Stimulated activated CD8-positive, alpha-beta memory T cell treated with anti-CD3 and anti-CD28 coated beads, Interleukin-12 subunit alpha, Interleukin-12 subunit beta, amount 100 ng/mL, for 4 hours (primary cell): Measurements from ENCODE around the gene TIMMDC1.
"Not testable (repeated sequence)": the region's sequence is repeated elsewhere in the genome, so short reads cannot be mapped to it uniquely, and the experiment has no call there.

Experiments used
- DNase-seq: peaks from one replicate; pipeline ENCODE4 v3.0.0-alpha.2; 2020; ENCODE audit warnings: low read depth

The TIMMDC1 gene

GRCh38 chr3:119510690-119511089 lies 12.3 kb downstream of the TIMMDC1 start:
- DNase-seq: no peak

- DNase-seq: no peak
Observed at GRCh38 chr3:119514637-119515036, 16.3 kb downstream of the TIMMDC1 start.

GRCh38 chr3:119517112-119517511 lies 18.8 kb downstream of the TIMMDC1 start:
- no peak for DNase-seq

- no peak for DNase-seq
Observed at GRCh38 chr3:119518026-119518425, 19.7 kb downstream of the TIMMDC1 start.

GRCh38 chr3:119524931-119525662 lies 26.8 kb downstream of the TIMMDC1 start:
- DNase-seq: no peak

- no peak for DNase-seq
Observed at GRCh38 chr3:119527714-119528113, 29.4 kb downstream of the TIMMDC1 start.

- DNase-seq: no peak
Observed at GRCh38 chr3:119529883-119530282, 31.5 kb downstream of the TIMMDC1 start.

- DNase-seq: no peak
Observed at GRCh38 chr3:119530456-119530855, 32.1 kb downstream of the TIMMDC1 start.

- DNase-seq: no peak
Observed at GRCh38 chr3:119531151-119531550, 32.8 kb downstream of the TIMMDC1 start.

GRCh38 chr3:119534296-119534695 lies 35.9 kb downstream of the TIMMDC1 start:
- no peak for DNase-seq

- no peak for DNase-seq
Observed at GRCh38 chr3:119536757-119537156, 38.4 kb downstream of the TIMMDC1 start.

GRCh38 chr3:119538772-119539171 lies 40.4 kb downstream of the TIMMDC1 start:
- DNase-seq: no peak

GRCh38 chr3:119541547-119541946 lies 43.2 kb downstream of the TIMMDC1 start:
- DNase-seq: no peak

GRCh38 chr3:119542168-119542767 lies 43.9 kb downstream of the TIMMDC1 start:
- DNase-seq: no peak

GRCh38 chr3:119543147-119543546 lies 44.8 kb downstream of the TIMMDC1 start:
- no peak for DNase-seq

GRCh38 chr3:119547227-119547626 lies 48.9 kb downstream of the TIMMDC1 start:
- DNase-seq: no peak

GRCh38 chr3:119548341-119548740 lies 50.0 kb downstream of the TIMMDC1 start:
- no peak for DNase-seq

- DNase-seq: no peak
Observed at GRCh38 chr3:119550192-119550910, 52.0 kb downstream of the TIMMDC1 start.

- DNase-seq: no peak
Observed at GRCh38 chr3:119551598-119551997, 53.3 kb downstream of the TIMMDC1 start.

GRCh38 chr3:119552928-119553327 lies 54.6 kb downstream of the TIMMDC1 start:
- DNase-seq: not testable (repeated sequence)

- DNase-seq: no peak
Observed at GRCh38 chr3:119553823-119554415, 55.6 kb downstream of the TIMMDC1 start.

GRCh38 chr3:119555309-119555735 lies 57.0 kb downstream of the TIMMDC1 start:
- DNase-seq: no peak

GRCh38 chr3:119555929-119556328 lies 57.6 kb downstream of the TIMMDC1 start:
- DNase-seq: no peak
